GM18868 (cell line): ENCODE data around the gene NEO1.

Experiments
- ATAC-seq: cut with Tn5 transposase; IDR thresholded peaks from one replicate; pipeline ENCODE4 v1.9.1; 2021; ENCODE audit warnings: mild to moderate bottlenecking, moderate library complexity; ENCODE audit not compliant: unreplicated experiment

The NEO1 gene

GRCh38 chr15:73246439-73246838 is 194.2 kb downstream of the NEO1 start:
- no peak for ATAC-seq

GRCh38 chr15:73246898-73247297 is 194.6 kb downstream of the NEO1 start:
- ATAC-seq: no peak

DNA sequence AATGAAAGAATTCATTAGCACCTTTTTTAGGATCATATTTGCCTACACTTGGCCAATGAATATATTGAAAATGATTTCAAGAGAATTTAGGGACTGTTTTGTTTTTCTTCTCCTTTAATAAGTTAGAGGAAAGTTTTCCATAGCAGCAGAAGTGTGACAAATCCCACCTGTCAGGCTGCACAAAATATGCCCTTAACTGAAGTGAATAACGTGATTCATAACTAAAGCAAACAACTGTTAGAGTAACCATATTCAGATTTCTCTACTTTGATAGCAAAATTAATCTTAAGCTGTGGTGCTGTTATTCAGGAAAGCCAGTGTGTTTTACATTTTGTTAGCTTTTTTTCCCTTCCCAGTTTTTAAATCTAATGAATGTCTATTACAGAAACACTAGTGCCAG is 195.1 kb downstream of the NEO1 start:
- ATAC-seq: no peak

GRCh38 chr15:73249499-73249898 is 197.2 kb downstream of the NEO1 start:
- no peak for ATAC-seq

GRCh38 chr15:73254598-73254997 is 202.3 kb downstream of the NEO1 start:
- ATAC-seq: no peak

GRCh38 chr15:73258271-73259108 is 206.2 kb downstream of the NEO1 start:
- no peak for ATAC-seq

DNA sequence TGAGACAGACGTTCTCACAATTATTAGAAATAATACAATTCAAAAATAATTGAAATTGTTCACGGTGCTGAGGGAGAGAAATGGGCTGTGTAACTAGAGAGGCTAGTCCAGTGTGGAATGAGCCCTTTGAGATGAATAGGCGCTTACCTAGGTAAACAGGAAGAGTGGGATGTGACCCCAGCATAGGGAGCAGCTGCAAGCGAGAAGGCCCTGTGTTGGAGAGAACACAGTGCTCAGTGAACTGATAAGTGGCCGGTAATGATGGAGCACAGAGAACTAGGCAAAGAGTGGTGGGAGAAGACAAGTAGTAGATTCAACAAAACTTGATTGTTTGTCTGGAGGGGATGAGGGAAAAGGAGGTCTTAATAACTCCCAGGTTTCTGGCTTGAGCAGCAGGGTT is 212.6 kb downstream of the NEO1 start:
- no peak for ATAC-seq

- ATAC-seq: no peak
Measured at GRCh38 chr15:73265536-73266153, 213.4 kb downstream of the NEO1 start.

GRCh38 chr15:73268457-73268856 is 216.2 kb downstream of the NEO1 start:
- ATAC-seq: no peak

- no peak for ATAC-seq
Measured at GRCh38 chr15:73270366-73271097, 218.3 kb downstream of the NEO1 start.

DNA sequence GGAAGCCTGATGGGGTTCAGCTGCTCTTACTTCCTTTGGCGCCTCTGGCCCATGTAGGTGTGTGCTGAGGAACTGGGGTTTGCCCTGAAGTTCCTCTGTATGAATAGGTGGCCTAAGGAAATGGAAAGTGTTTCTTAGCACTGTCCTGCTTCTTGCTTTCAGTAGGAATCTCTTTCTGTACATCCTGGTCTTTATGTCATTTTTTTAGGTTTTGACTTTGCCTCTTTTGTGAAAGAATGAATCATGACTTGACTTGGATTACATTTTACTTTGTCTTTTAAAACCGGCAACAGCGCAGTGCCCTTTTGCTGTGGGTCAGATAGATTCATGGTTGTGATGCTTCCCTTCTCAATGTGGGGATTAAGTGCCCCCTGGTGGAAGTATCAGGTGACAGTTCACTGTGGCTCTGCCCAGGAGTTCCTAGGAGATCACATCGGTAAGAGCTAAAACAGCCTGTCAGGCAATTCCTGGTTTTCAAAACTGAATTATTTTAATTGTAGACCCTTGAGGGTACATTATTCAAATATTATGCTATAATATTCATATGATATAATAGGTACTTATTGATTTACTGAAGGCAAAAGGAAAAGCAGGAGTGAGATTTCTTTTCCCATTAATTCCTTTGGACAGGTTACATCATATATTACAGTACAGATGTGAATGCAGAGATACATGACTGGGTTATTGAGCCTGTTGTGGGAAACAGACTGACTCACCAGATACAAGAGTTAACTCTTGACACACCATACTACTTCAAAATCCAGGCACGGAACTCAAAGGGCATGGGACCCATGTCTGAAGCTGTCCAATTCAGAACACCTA is 221.1 kb downstream of the NEO1 start:
- ATAC-seq: no peak

GRCh38 chr15:73275862-73276261 is 223.6 kb downstream of the NEO1 start:
- ATAC-seq: no peak

- ATAC-seq: no peak
Measured at GRCh38 chr15:73282567-73283365, 230.5 kb downstream of the NEO1 start.

- no peak for ATAC-seq
Measured at GRCh38 chr15:73283366-73283962, 231.2 kb downstream of the NEO1 start.

GRCh38 chr15:73284090-73284716 is 231.9 kb downstream of the NEO1 start:
- ATAC-seq: no peak

DNA sequence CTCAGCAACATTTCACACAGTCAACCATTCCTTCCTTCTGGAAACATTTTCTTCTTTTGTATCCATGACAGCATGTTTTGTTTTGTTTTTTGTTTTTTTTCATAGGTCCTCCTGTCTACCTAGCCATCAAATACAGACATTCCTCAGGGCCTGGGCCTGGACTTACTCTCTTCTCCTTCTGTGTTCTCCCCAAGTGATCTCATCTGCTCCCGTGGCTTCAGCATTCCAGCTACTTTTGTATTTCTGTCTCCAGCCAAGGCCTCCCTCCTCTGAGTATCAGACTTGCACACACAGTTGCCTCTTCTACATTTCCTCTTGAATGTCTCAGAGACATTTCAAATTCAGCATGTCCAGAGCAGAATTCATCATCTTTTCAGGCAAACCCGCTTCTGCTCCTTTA is 234.0 kb downstream of the NEO1 start:
- ATAC-seq: no peak

GRCh38 chr15:73287019-73287418 is 234.8 kb downstream of the NEO1 start:
- no peak for ATAC-seq

- ATAC-seq: no peak
Measured at GRCh38 chr15:73291441-73291840, 239.2 kb downstream of the NEO1 start.

- ATAC-seq: no peak
Measured at GRCh38 chr15:73293773-73294172, 241.5 kb downstream of the NEO1 start.
